Natural killer cell treated with Interleukin-12 subunit alpha and Interleukin-12 subunit beta and Interleukin-15 and Interleukin-18, amount 100 ng/mL, for 72 hours (primary cell): ENCODE measurements around the gene SPOUT1. TPM values are rescaled to one million over a fixed set of nuclear protein-coding genes. Genes with fewer than 3 reads are reported as not detected.

Source experiments
- total RNA-seq, 2 donors: library from RNA; stranded (reverse); gene quantifications; one replicate each; pipeline ENCODE4 v1.2.3, GENCODE V29; 2022

SPOUT1 gene
- total RNA-seq, 2 donors from 2014 or later, result 89.5 to 152 TPM

Other genes starting within 250 kb of the SPOUT1 start
- 10 to 100 TPM; 23.7 to 62.6 TPM for gene DYNC2I2, start 172.9 kb downstream of the SPOUT1 start, total RNA-seq
- gene SET, start 140.6 kb downstream of the SPOUT1 start, total RNA-seq, result 100 to 1,000 TPM; 495 to 800 TPM
- gene PKN3, start 127.3 kb downstream of the SPOUT1 start, total RNA-seq, result 1 to 10 TPM; 7.0 to 8.0 TPM
- gene ZDHHC12, start 105.7 kb downstream of the SPOUT1 start, total RNA-seq, result 10 to 100 TPM; 56.3 to 72.3 TPM
- gene ZER1, start 57.9 kb downstream of the SPOUT1 start, total RNA-seq, result 10 to 100 TPM; 21.5 to 22.4 TPM
- 10 to 100 TPM; 25.9 to 33.4 TPM for gene TBC1D13, start 42.5 kb downstream of the SPOUT1 start, total RNA-seq
- 10 to 100 TPM; 18.4 to 23.7 TPM for gene ENDOG, start 11.3 kb downstream of the SPOUT1 start, total RNA-seq
- gene KYAT1, start 52.2 kb upstream of the SPOUT1 start, total RNA-seq, result 10 to 100 TPM in 1 of 2 donors, 1 to 10 TPM in 1; 6.7 to 19.9 TPM
- 10 to 100 TPM; 25.6 to 28.2 TPM for gene LRRC8A, start 52.3 kb upstream of the SPOUT1 start, total RNA-seq
- gene PHYHD1, start 91.2 kb upstream of the SPOUT1 start, total RNA-seq, result 1 to 10 TPM in 1 of 2 donors, under 1 TPM in 1; 0.24 to 1.1 TPM
- gene DOLK, start 117.8 kb upstream of the SPOUT1 start, total RNA-seq, result 10 to 100 TPM in 1 of 2 donors, 1 to 10 TPM in 1; 8.7 to 11.5 TPM
- 100 to 1,000 TPM; 103 to 143 TPM for gene NUP188, start 117.9 kb upstream of the SPOUT1 start, total RNA-seq
- 10 to 100 TPM; 57.8 to 99.0 TPM for gene SH3GLB2, start 198.5 kb upstream of the SPOUT1 start, total RNA-seq
- gene MIGA2, start 206.8 kb upstream of the SPOUT1 start, total RNA-seq, result 10 to 100 TPM; 42.4 to 82.6 TPM